Measurements from ENCODE around the gene RASSF4.

DNA sequence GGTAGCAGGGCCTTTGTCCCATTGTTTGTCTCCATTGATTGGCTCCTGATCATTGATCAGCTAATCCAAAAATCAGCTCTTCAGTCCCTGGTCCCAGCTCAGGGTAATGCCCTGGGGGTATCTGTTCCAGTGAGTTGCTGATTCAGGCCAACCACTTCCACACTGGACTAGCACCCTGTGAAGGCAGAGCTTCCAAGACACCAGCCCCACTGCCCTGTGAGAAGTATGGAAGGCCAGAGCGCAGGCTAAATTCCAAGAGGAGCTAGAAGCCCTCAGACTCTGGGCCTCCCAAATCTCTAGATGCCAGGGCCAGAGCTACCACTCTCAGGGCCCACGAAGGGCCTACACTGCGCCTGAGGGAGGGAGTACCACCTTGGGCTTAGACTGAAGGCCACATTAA lies 38.1 kb upstream of the RASSF4 start:
- TF ChIP-seq CEBPB (IDR thresholded peaks at IDR 0.05; ENCODE audit: low read depth) (no peak), POLR2A (IDR thresholded peaks at IDR 0.05; ENCODE audit: borderline replicate concordance, extremely low read depth, insufficient read depth, insufficient read length) (no peak), SP1 (IDR thresholded peaks at IDR 0.05; ENCODE audit: low read depth) (no peak), RAD21 (IDR thresholded peaks at IDR 0.05; ENCODE audit: low read depth) (no peak), POLR2AphosphoS5 (IDR thresholded peaks at IDR 0.05; ENCODE audit: low read depth, low read length) (no peak), CBX3 (IDR thresholded peaks at IDR 0.05; ENCODE audit: low read depth) (no peak)
- TF ChIP-seq, protein P1, sequence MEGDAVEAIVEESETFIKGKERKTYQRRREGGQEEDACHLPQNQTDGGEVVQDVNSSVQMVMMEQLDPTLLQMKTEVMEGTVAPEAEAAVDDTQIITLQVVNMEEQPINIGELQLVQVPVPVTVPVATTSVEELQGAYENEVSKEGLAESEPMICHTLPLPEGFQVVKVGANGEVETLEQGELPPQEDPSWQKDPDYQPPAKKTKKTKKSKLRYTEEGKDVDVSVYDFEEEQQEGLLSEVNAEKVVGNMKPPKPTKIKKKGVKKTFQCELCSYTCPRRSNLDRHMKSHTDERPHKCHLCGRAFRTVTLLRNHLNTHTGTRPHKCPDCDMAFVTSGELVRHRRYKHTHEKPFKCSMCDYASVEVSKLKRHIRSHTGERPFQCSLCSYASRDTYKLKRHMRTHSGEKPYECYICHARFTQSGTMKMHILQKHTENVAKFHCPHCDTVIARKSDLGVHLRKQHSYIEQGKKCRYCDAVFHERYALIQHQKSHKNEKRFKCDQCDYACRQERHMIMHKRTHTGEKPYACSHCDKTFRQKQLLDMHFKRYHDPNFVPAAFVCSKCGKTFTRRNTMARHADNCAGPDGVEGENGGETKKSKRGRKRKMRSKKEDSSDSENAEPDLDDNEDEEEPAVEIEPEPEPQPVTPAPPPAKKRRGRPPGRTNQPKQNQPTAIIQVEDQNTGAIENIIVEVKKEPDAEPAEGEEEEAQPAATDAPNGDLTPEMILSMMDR (IDR thresholded peaks at IDR 0.05 in 2 of 3, conservative IDR thresholded peaks at IDR 0.05 in 1 of 3; ENCODE audit: borderline replicate concordance in 1 of 3, insufficient read depth in 1 of 3, low read depth in 2 of 3, low read length in 2 of 3): no peak
- TF ChIP-seq, protein P2, sequence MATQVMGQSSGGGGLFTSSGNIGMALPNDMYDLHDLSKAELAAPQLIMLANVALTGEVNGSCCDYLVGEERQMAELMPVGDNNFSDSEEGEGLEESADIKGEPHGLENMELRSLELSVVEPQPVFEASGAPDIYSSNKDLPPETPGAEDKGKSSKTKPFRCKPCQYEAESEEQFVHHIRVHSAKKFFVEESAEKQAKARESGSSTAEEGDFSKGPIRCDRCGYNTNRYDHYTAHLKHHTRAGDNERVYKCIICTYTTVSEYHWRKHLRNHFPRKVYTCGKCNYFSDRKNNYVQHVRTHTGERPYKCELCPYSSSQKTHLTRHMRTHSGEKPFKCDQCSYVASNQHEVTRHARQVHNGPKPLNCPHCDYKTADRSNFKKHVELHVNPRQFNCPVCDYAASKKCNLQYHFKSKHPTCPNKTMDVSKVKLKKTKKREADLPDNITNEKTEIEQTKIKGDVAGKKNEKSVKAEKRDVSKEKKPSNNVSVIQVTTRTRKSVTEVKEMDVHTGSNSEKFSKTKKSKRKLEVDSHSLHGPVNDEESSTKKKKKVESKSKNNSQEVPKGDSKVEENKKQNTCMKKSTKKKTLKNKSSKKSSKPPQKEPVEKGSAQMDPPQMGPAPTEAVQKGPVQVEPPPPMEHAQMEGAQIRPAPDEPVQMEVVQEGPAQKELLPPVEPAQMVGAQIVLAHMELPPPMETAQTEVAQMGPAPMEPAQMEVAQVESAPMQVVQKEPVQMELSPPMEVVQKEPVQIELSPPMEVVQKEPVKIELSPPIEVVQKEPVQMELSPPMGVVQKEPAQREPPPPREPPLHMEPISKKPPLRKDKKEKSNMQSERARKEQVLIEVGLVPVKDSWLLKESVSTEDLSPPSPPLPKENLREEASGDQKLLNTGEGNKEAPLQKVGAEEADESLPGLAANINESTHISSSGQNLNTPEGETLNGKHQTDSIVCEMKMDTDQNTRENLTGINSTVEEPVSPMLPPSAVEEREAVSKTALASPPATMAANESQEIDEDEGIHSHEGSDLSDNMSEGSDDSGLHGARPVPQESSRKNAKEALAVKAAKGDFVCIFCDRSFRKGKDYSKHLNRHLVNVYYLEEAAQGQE (IDR thresholded peaks at IDR 0.05; ENCODE audit: low read depth): no peak
- TF ChIP-seq, protein P3, sequence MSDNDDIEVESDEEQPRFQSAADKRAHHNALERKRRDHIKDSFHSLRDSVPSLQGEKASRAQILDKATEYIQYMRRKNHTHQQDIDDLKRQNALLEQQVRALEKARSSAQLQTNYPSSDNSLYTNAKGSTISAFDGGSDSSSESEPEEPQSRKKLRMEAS (IDR thresholded peaks at IDR 0.05): no peak
- TF ChIP-seq, protein P4, sequence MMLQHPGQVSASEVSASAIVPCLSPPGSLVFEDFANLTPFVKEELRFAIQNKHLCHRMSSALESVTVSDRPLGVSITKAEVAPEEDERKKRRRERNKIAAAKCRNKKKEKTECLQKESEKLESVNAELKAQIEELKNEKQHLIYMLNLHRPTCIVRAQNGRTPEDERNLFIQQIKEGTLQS (IDR thresholded peaks at IDR 0.05): no peak
